IPS-NIHi7 (cell line): ENCODE data around the gene ACD.
"Not testable (repeated sequence)": the region's sequence is repeated elsewhere in the genome, so short reads cannot be mapped to it uniquely, and the experiment has no call there.

Experiments used
- DNase-seq: peaks from one replicate; pipeline ENCODE4 v3.0.0; 2012; ENCODE audit warnings: mixed read lengths; ENCODE audit errors: extremely low spot score

ACD gene

DNA sequence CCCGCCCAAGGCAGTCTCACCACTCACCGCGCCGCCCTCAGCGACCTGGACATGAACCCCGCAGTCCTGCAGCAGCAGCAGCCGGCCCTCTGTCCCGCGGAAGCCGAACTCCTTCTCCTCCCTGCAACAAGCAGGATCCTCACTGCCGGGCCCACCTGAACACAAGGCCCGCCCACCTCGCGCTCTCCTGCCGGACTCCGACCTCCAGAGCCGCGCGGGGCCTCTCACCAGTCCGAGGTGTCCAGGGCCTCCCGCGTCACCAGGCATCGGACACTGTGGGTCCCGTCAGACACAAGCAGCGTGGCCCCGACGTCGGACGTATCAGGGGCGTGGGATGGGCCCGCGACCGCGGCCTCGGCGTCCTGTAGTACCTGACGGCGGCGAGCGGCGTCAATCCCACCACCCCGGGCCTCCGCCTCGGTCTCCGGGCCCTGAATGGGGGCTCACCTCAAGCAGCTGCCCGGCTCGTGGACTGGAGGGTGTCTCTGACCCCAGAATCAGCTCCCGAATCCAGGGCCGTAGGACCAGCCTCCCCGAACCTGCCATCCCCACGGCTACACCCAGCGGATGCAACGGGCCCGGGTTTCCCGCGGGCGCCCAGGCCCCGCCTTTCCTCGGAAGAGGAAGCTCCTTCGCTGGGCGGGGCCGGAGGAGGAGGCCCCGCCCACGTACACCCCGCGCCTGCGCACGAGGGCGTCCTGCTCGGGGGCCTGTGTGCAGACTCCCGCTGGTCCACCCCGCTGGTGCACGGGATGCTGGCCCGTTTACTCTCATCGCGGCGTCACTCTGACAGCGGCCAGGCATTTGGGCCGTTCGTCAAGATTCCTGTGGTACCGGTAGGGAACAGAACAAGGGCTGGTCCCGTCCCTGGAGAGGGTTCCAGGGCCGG lies at the start of gene ACD:
ACD (minus strand) TSS at position 586 of the 889 bp plus-strand sequence; CDS start at position 546, 40 bp downstream.
- peak; percentile 97 for DNase-seq

- DNase-seq = no peak
Measured at GRCh38 chr16:67709050-67709449, 49.0 kb upstream of the ACD start.

GRCh38 chr16:67708368-67708771 lies 48.3 kb upstream of the ACD start:
- no peak for DNase-seq

- DNase-seq = no peak
Measured at GRCh38 chr16:67707790-67708189, 47.7 kb upstream of the ACD start.

GRCh38 chr16:67707210-67707609 lies 47.1 kb upstream of the ACD start:
- DNase-seq = no peak

DNA sequence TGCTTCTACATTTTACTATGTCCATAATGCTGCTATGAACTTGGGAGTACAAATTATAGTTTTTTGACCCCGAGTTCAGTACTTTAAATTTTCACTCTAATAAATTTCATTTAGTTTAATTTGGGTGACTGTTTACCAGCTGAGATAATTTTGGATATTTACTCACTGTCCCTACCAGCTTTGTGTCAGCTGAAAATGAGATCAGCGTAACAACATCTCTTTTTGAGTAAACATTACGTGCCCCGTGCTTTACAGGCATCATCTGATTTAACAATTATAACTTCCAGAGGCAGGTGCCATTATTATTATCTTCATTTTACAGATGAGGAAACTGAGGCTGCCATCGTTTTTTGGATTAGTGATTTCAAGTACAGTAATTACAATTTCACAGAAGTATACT lies 44.0 kb upstream of the ACD start:
- no peak for DNase-seq

DNA sequence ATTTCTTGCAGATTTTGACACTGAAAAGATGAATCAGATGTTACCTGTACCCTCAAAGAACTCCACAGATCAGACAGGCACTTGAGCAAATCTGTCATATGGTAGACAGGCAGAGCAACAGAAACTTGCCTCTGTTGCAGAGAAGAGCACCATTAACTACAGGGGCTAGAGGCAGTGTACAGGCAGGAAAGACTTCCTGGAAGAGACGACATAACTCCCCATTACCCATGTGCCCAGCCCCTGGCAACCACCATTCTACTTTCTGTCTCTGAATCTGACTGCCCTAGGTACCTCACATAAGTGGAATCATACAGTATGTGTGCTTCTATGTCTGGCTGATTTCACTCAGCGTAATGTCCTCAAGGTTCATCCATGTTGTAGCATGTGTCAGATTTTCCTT lies 43.6 kb upstream of the ACD start:
- DNase-seq = no peak

DNA sequence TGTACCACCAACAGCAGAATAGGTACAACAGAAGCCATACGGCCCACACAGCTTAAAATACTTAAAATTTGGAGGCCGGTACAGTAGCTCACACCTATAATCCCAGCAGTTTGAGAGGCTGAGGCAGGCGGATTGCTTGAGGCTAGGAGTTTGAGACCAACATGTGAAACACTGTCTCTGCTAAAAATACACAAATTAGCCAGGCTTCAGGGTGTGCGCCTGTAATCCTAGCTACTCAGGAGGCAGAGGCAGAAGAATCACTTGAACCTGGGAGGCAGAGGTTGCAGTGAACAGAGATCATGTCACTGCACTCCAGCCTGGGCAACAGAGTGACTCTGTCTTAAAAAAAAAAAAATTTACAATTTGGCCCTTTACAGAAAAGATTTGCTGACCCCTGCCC lies 42.1 kb upstream of the ACD start:
- DNase-seq = no peak

GRCh38 chr16:67701420-67701819 lies 41.4 kb upstream of the ACD start:
- no peak for DNase-seq

DNA sequence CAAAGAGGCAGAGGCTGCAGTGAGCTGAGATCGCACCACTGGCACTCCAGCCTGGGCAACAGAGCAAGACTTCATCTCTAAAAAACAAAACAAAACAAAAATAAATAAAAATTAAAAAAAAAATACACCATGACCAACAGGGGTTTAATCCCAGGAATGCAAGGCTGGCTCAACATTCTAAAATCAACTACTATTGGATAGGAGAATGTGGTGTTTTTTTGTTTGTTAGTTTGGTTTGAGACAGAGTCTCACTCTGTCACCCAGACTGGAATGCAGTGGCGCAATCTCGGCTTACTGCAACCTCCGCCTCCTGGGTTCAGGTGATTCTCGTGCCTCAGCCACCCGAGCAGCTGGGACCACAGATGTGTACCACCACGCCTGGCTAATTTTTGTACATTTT lies 39.2 kb upstream of the ACD start:
- no peak for DNase-seq

DNA sequence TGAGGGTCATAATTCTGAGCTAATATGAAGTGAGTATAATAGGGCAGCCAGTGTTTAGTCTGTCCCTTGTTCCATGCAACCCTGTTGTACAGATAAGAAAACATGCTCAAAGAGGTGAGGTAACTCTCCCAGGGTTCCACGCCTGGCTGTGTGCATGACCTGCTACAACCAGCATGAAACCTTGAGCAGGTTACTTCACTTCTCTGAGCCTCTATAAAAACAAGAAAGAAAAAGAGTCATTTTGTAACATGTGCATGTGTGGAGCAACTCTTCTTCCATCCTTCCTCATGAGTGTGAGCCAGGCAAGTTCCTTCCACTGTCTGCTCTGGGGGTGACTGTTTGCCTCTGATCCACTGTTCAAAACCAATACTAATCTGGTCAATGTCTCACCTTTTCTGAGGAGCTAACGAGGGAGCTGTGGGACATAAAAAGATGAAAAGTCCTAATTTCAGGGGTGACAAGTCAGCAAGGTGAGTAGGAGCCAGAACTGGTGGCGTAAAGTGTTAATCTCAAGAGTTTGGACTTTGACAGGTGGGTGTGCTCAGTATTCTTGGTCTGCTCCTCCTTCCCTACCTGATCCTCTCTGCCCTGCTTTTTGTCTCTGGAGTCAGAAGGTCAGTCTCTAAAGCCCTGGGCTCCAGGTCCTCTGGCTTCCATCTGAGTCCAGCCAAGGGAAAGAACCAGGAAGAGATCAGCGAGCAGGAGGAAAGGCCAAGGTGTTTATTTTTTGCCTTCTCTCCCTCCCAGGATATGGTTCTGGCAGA lies 37.5 kb upstream of the ACD start:
- no peak for DNase-seq

GRCh38 chr16:67694611-67695010 lies 34.6 kb upstream of the ACD start:
- no peak for DNase-seq

- DNase-seq = not testable (repeated sequence)
Measured at GRCh38 chr16:67693517-67694285, 33.6 kb upstream of the ACD start.

GRCh38 chr16:67685388-67686112 lies 25.5 kb upstream of the ACD start:
- DNase-seq = no peak

DNA sequence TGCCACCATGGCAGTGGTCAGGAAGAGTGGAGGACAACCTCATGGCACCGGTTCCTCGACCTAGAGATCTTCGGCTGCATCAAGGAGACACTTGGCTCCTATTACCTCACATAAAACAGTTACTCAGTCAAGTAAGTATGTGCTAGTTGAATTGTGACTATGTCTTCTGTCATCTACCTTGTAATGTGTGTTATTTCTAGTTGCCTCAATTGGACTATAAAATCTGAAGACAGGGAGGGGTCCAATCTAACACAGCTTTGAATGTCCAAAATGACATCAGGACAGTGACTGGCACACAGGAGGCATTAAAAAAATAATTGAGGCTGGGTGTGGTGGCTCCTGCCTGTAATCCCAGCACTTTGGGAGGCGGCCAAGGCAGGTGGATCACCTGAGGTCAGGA lies 23.7 kb upstream of the ACD start:
- no peak for DNase-seq

- DNase-seq = no peak
Measured at GRCh38 chr16:67679935-67680897, 20.2 kb upstream of the ACD start.

- no peak for DNase-seq
Measured at GRCh38 chr16:67678354-67679023, 18.4 kb upstream of the ACD start.

DNA sequence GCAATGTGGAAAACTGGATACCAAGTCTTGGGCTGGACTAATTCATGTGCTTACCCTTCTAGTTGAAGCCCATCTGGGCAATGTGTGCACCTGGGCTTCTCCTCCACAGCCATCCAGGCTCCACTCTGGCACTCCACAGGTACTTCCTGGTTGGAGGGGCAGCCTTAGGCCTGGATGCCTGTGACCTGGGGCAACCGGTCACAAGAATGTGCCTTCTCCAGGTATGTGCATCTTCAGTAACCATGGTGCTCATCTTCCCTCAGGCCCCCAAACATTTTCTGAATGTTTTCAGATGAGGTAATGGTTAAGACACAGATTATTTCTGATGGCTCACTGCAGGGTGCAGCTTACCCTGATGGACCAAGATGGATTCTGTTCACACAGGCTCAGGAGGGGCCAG lies 17.7 kb upstream of the ACD start:
- DNase-seq = no peak

- DNase-seq = no peak
Measured at GRCh38 chr16:67676939-67677338, 16.9 kb upstream of the ACD start.

- DNase-seq = no peak
Measured at GRCh38 chr16:67676516-67676915, 16.5 kb upstream of the ACD start.
